Liver (tissue), 9 donors: ENCODE results near the gene TRPM2. TPM values are rescaled to one million over a fixed set of nuclear protein-coding genes. Genes with fewer than 3 reads are reported as not detected.
"Not testable (repeated sequence)": the region's sequence is repeated elsewhere in the genome, so short reads cannot be mapped to it uniquely, and the experiment has no call there.

Source experiments
- DNase-seq: peaks from one replicate; pipeline ENCODE4 v3.0.0-alpha.2; 2017; ENCODE audit warnings: low spot score
- H3K27ac ChIP-seq, 2 donors: one replicate each; pipeline ENCODE4 v1.7.0; 2013; ENCODE audit warnings: inconsistent platforms in 2 of 2, low read length in 2 of 2, control low read depth in 1 of 2, low read depth in 1 of 2, mild to moderate bottlenecking in 1 of 2
- H3K27me3 ChIP-seq, 4 donors: one replicate each; pipeline versions ENCODE4 v1.6.1 to v1.7.0; 2013; ENCODE audit warnings: low read length in 3 of 4, inconsistent platforms in 1 of 4, mild to moderate bottlenecking in 1 of 4, moderate library complexity in 1 of 4; ENCODE audit not compliant: control insufficient read depth in 4 of 4, insufficient read depth in 4 of 4
- H3K36me3 ChIP-seq, 4 donors: one replicate each; pipeline versions ENCODE4 v1.6.1 to v1.7.0; 2013; ENCODE audit warnings: low read length in 3 of 4, mild to moderate bottlenecking in 3 of 4, low read depth in 1 of 4, moderate library complexity in 1 of 4; ENCODE audit not compliant: control insufficient read depth in 4 of 4, insufficient read depth in 3 of 4
- H3K4me1 ChIP-seq, 4 donors: one replicate each; pipeline versions ENCODE4 v1.6.1 to v1.7.0; 2013; ENCODE audit warnings: low read length in 3 of 4, mild to moderate bottlenecking in 3 of 4, moderate library complexity in 1 of 4; ENCODE audit not compliant: control insufficient read depth in 4 of 4, insufficient read depth in 4 of 4
- H3K4me3 ChIP-seq, 3 donors: one replicate each; pipeline versions ENCODE4 v1.6.1 to v1.7.0; 2013; ENCODE audit warnings: low read length in 3 of 3, control low read depth in 1 of 3, low read depth in 1 of 3, mild to moderate bottlenecking in 1 of 3
- H3K9ac ChIP-seq, 2 donors: one replicate each; pipeline ENCODE4 v1.7.0; 2013; ENCODE audit warnings: low read length in 2 of 2, mild to moderate bottlenecking in 2 of 2, moderate library complexity in 2 of 2, control low read depth in 1 of 2, low read depth in 1 of 2
- H3K9me3 ChIP-seq, 4 donors: one replicate each; pipeline versions ENCODE4 v1.6.1 to v1.7.0; 2013; ENCODE audit warnings: low read length in 3 of 4; ENCODE audit not compliant: control insufficient read depth in 4 of 4
- ATF3 ChIP-seq: IDR thresholded peaks from 2 replicates; pipeline ENCODE4 v1.6.1; 2016; ENCODE audit warnings: antibody characterized with exemption
- EGR1 ChIP-seq, 2 donors: IDR thresholded peaks; 2 replicates each; pipeline ENCODE4 v1.6.1; 2016 to 2018; ENCODE audit warnings: antibody characterized with exemption in 2 of 2, low read depth in 2 of 2
- FOXA1 ChIP-seq: IDR thresholded peaks from 2 replicates; pipeline ENCODE4 v1.6.1; 2016; ENCODE audit warnings: antibody characterized with exemption
- FOXA2 ChIP-seq: IDR thresholded peaks from 2 replicates; pipeline ENCODE4 v1.6.1; 2016; ENCODE audit warnings: antibody characterized with exemption
- JUND ChIP-seq, 2 donors: IDR thresholded peaks; 2 replicates each; pipeline ENCODE4 v1.6.1; 2016; ENCODE audit warnings: antibody characterized with exemption in 2 of 2
- MAX ChIP-seq: IDR thresholded peaks from 2 replicates; pipeline ENCODE4 v1.6.1; 2016; ENCODE audit warnings: antibody characterized with exemption
- NR2F2 ChIP-seq: IDR thresholded peaks from 2 replicates; pipeline ENCODE4 v1.6.1; 2016; ENCODE audit warnings: antibody characterized with exemption
- RXRA ChIP-seq, 2 donors: IDR thresholded peaks; 2 replicates each; pipeline ENCODE4 v1.6.1; 2017 to 2018; ENCODE audit warnings: antibody characterized with exemption in 2 of 2, mild to moderate bottlenecking in 1 of 2
- SP1 ChIP-seq: IDR thresholded peaks from 2 replicates; pipeline ENCODE4 v1.6.1; 2018; ENCODE audit warnings: antibody characterized with exemption, mild to moderate bottlenecking
- TAF1 ChIP-seq: conservative IDR thresholded peaks from 2 replicates; pipeline ENCODE4 v1.6.1; 2016; ENCODE audit warnings: antibody characterized with exemption, mild to moderate bottlenecking
- YY1 ChIP-seq: IDR thresholded peaks from 2 replicates; pipeline ENCODE4 v1.6.1; 2016; ENCODE audit warnings: antibody characterized with exemption, mild to moderate bottlenecking
- ZBTB33 ChIP-seq: IDR thresholded peaks from 2 replicates; pipeline ENCODE4 v1.6.1; 2016; ENCODE audit warnings: antibody characterized with exemption
- WGBS: extraction: QIAGEN DNeasy Blood & Tissue Kit; methylation state at CpG from one replicate; pipeline ENCODE4 v1.1.7; 2013; 5-methylcytosine and 5-hydroxymethylcytosine counted together
- polyA plus RNA-seq, 2 donors: library from polyadenylated mRNA; stranded (reverse) in 1 of 2; unstranded in 1 of 2; fragments of 200-250 nt in 1 of 2; fragments of >200 nt in 1 of 2; fragmentation: Nextera tagmentation in 1 of 2; extraction: Ambion mirVana in 1 of 2; gene quantifications; one replicate each; pipeline versions ENCODE4 v1.2.1 to v1.2.3, GENCODE V29; 2013 to 2015
- total RNA-seq, 2 donors: library from RNA; depleted of rRNA; stranded (reverse); fragments of >200 nt; gene quantifications; one replicate each; pipeline ENCODE4 v1.2.3, GENCODE V29; 2014
- TF ChIP-seq, protein P1 (sequence below): fragments of 150-350 bp; IDR thresholded peaks from 2 replicates; pipeline ENCODE4 v1.5.1; 2017; ENCODE audit warnings: improper control_type of control experiment, low read depth, low read length; ENCODE audit not compliant: missing input control
- TF ChIP-seq, protein P2 (sequence below): IDR thresholded peaks from 2 replicates; pipeline ENCODE4 v1.6.1; 2016; ENCODE audit warnings: antibody characterized with exemption, mild to moderate bottlenecking
- donor health status: healthy.
- donor health status: healthy.
- donor health status: healthy.
- donor health status: healthy.
- donor health status: healthy.

The TRPM2 gene
- total and polyA plus RNA-seq, 4 donors, result 0.43 to 1.3 (median 0.63) TPM

DNA sequence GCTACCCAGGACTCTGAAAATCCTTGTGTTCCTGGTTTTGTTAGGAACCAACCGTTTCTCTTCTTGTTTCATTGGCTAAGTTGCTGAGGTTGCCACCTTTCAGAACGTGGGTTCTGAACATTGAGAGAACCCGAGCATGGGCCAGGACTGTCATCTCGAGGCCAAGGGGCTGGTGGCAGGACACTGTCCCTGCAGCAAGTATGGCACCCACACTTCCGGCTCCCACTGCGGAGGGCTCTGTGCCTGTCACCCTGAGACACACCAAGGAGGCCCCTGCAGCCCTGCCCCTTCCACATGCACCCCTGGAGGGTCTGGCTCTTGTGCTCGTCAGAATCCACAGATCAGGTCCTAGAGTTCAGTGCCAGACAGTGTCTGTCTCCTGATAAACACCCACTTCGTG, 62.8 kb downstream of the TRPM2 start (continued):
- no peak for TF ChIP-seq MAX
- no peak for TF ChIP-seq ATF3
- TF ChIP-seq TAF1, result no peak
- no peak for TF ChIP-seq EGR1 (IDR thresholded peaks at IDR 0.05; ENCODE audit: low read depth in 2 of 2)

DNA sequence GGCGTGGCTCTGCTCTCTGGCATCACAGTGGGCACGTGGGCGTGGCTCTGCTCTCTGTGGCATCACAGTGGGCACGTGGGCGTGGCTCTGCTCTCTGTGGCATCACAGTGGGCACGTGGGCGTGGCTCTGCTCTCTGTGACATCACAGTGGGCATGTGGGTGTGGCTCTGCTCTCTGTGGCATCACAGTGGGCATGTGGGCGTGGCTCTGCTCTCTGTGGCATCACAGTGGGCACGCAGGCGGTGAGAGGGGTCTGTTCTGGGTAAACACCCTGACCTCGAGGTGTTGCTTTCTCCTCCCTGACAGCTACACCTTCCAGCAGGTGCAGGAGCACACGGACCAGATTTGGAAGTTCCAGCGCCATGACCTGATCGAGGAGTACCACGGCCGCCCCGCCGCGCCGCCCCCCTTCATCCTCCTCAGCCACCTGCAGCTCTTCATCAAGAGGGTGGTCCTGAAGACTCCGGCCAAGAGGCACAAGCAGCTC, 64.2 kb downstream of the TRPM2 start:
- not testable (repeated sequence) for H3K9me3 ChIP-seq, H3K4me3 ChIP-seq, H3K27me3 ChIP-seq, H3K4me1 ChIP-seq, DNase-seq, H3K36me3 ChIP-seq, H3K9ac ChIP-seq, H3K27ac ChIP-seq
- 88% methylated on average over 21 of the region's 21 CpGs for WGBS

GRCh38 chr21:44418108-44418875, 64.9 kb downstream of the TRPM2 start:
- Histone ChIP-seq H3K9me3 (no peaks in the 10 kb centered on the region), H3K4me3 (no peak overlapping the region), H3K36me3 (no peaks in the 10 kb centered on the region), H3K9ac (no peak overlapping the region), H3K4me1 (no peaks in the 10 kb centered on the region), H3K27ac (no peak overlapping the region), H3K27me3 (no peaks in the 10 kb centered on the region)
- TF ChIP-seq, protein P1, sequence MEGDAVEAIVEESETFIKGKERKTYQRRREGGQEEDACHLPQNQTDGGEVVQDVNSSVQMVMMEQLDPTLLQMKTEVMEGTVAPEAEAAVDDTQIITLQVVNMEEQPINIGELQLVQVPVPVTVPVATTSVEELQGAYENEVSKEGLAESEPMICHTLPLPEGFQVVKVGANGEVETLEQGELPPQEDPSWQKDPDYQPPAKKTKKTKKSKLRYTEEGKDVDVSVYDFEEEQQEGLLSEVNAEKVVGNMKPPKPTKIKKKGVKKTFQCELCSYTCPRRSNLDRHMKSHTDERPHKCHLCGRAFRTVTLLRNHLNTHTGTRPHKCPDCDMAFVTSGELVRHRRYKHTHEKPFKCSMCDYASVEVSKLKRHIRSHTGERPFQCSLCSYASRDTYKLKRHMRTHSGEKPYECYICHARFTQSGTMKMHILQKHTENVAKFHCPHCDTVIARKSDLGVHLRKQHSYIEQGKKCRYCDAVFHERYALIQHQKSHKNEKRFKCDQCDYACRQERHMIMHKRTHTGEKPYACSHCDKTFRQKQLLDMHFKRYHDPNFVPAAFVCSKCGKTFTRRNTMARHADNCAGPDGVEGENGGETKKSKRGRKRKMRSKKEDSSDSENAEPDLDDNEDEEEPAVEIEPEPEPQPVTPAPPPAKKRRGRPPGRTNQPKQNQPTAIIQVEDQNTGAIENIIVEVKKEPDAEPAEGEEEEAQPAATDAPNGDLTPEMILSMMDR, result no peak
- TF ChIP-seq NR2F2, result no peak
- WGBS, result 93% methylated on average over 25 of the region's 25 CpGs
- DNase-seq, result no peak

DNA sequence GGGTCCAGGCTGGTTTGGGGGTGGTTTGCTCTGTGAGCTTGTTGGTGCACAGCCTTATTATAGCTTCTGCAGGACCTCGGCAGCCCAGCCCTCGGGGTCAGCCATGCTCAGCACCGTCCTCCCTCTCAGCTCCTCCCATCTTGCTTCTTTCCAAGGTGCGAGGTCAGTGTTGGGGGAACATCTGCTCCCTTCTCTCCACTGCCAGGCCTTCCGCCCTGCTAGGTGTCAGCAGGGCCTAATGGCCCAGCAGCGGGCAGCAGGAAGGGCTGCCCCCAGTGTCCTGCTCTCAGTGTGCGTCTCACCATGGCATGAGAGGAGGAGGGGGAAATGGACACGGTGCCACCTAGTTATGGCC, 65.4 kb downstream of the TRPM2 start:
- Histone ChIP-seq H3K4me1 (no peaks in the 10 kb centered on the region), H3K36me3 (no peaks in the 10 kb centered on the region), H3K27me3 (no peaks in the 10 kb centered on the region), H3K27ac (no peak overlapping the region), H3K4me3 (no peak overlapping the region), H3K9ac (no peak overlapping the region), H3K9me3 (no peaks in the 10 kb centered on the region)
- TF ChIP-seq TAF1 (no peak), YY1 (no peak), NR2F2 (no peak), ATF3 (no peak), SP1 (no peak), ZBTB33 (no peak), FOXA1 (no peak), FOXA2 (no peak), JUND (IDR thresholded peaks at IDR 0.05) (no peak), RXRA (IDR thresholded peaks at IDR 0.05) (no peak), EGR1 (IDR thresholded peaks at IDR 0.05; ENCODE audit: low read depth in 2 of 2) (no peak)
- TF ChIP-seq, protein P1, result no peak
- TF ChIP-seq, protein P2, sequence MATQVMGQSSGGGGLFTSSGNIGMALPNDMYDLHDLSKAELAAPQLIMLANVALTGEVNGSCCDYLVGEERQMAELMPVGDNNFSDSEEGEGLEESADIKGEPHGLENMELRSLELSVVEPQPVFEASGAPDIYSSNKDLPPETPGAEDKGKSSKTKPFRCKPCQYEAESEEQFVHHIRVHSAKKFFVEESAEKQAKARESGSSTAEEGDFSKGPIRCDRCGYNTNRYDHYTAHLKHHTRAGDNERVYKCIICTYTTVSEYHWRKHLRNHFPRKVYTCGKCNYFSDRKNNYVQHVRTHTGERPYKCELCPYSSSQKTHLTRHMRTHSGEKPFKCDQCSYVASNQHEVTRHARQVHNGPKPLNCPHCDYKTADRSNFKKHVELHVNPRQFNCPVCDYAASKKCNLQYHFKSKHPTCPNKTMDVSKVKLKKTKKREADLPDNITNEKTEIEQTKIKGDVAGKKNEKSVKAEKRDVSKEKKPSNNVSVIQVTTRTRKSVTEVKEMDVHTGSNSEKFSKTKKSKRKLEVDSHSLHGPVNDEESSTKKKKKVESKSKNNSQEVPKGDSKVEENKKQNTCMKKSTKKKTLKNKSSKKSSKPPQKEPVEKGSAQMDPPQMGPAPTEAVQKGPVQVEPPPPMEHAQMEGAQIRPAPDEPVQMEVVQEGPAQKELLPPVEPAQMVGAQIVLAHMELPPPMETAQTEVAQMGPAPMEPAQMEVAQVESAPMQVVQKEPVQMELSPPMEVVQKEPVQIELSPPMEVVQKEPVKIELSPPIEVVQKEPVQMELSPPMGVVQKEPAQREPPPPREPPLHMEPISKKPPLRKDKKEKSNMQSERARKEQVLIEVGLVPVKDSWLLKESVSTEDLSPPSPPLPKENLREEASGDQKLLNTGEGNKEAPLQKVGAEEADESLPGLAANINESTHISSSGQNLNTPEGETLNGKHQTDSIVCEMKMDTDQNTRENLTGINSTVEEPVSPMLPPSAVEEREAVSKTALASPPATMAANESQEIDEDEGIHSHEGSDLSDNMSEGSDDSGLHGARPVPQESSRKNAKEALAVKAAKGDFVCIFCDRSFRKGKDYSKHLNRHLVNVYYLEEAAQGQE, result no peak
- DNase-seq, result no peak
- WGBS, result 97% methylated on average over 8 of the region's 8 CpGs
